HG03521 (cell line): ENCODE measurements around the gene IL26.
"Not testable (repeated sequence)": the region's sequence is repeated elsewhere in the genome, so short reads cannot be mapped to it uniquely, and the experiment has no call there.

Experiments
- ATAC-seq: cut with Tn5 transposase; IDR thresholded peaks from one replicate; pipeline ENCODE4 v1.9.1; 2021; ENCODE audit warnings: mild to moderate bottlenecking, moderate library complexity; ENCODE audit not compliant: unreplicated experiment

The IL26 gene

GRCh38 chr12:68203460-68203875 is 22.1 kb downstream of the IL26 start:
- no peak for ATAC-seq

DNA sequence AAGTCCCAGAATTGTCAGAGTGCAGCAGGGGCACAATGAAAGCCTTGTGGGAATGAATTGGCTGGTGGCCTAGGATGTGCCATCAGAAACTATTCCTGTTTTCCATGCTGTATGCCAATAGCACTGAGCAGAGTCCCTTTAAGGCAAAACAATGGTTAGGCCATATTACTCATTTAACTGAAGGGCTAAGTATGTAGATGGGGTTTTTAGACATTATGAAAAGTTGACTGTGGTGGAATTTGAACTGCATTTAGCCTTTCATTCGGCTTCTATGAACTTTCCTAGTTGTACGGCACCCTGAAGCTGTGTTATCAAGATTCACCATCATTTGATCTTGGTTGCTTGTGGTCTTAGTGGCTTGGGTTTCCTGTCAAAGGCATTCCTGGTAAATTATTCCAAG is 24.8 kb downstream of the IL26 start:
- ATAC-seq: no peak

DNA sequence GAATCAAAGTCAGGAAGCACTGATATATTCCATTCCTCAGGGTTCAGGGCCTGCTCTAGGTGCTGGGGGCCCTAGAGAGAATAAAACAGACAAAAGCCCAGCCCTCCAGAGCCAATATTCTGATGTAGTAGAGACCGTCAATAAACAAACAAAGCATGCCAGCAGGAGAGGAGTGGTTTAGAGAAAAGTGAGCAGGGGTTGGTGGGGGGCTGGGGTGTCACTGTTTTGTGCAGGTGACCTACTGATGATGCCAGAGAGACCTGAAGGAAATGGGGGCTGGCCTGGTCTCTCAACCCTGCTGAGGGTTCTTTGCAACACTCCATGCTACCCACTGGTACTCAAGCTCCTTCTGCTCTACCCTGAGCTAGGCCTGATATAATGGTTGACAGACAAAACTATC is 26.5 kb downstream of the IL26 start:
- no peak for ATAC-seq

- no peak for ATAC-seq
Measured at GRCh38 chr12:68198507-68199086, 27.0 kb downstream of the IL26 start.

- ATAC-seq: no peak
Measured at GRCh38 chr12:68190301-68190700, 35.3 kb downstream of the IL26 start.

DNA sequence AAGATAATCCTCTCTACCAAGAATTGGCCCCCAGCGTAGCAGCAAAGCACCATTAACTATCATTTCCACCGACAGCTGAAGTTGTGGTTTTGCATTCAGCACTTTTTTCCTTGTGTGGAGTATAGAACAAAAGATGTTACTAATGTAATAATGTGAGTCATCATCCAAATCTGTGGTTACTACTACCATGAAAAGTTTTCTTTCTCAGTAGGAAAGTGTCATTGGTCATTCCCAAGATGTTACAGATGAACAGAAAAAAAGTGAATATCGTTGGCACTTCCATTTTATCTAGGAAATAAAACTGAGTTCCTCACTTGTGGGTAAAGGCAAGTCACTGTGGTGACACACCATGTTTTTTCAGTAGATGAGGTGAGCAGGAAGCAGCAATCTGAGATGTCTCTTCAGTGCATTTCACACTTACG is 35.8 kb downstream of the IL26 start:
- ATAC-seq: no peak

DNA sequence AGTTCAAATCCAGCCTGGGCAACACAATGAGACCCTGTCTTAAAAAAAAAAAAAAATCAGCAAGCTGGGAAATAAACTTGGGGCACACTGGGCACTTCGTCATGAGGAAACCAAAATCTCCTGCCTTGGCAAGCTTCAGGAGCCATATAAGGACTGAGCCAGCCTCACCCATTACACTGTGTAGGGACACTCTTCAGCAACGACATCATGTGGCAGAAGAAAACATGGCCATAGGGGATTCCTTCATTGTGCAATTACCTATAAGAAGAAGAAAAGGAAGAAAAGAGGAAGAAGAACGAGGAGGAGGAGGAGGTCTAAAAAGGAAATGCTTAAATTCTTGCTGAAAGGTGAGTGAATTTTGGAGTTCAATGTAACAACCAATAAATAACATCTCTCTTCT is 40.0 kb downstream of the IL26 start:
- ATAC-seq: no peak

GRCh38 chr12:68180792-68181744 is 44.5 kb downstream of the IL26 start:
- ATAC-seq: no peak

GRCh38 chr12:68178774-68179439 is 46.7 kb downstream of the IL26 start:
- ATAC-seq: no peak

DNA sequence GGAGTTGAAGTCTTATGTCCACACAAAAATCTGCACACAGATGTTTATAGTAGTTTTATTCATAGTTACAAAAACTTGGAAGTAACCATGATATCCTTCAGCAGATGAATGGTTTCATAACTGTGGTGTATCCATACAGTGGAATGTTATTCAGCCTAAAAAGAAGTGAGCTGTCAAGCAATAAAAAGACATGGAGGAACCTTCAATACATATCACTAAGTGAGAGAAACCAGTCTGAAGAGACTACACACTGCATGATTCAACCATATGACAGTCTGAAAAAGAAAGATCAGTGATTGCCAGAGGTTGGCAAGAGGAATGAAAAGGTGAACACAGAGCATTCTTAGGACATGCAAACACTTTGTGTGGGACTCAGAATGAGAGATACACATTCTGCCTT is 47.4 kb downstream of the IL26 start:
- ATAC-seq: no peak

GRCh38 chr12:68177562-68177961 is 48.0 kb downstream of the IL26 start:
- no peak for ATAC-seq

GRCh38 chr12:68176257-68176656 is 49.4 kb downstream of the IL26 start:
- no peak for ATAC-seq

GRCh38 chr12:68175557-68176061 is 50.0 kb downstream of the IL26 start:
- peak; percentile 76 for ATAC-seq

DNA sequence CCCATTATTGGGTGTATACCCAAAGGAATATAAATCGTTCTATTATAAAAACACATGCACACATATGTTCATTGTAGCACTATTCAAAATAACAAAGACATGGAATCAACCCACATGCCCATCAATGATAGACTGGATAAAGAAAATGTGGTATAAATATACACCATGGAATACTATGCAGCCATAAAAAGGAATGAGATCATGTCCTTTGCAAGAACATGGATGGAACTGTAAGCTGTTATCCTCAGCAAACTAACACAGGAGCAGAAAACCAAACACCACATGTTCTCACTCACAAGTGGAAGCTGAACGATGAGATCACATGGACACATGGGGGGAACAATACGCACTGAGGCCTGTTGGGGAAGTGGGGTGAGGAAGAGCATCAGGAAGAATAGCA is 50.8 kb downstream of the IL26 start:
- not testable (repeated sequence) for ATAC-seq

- no peak for ATAC-seq
Measured at GRCh38 chr12:68173792-68174191, 51.8 kb downstream of the IL26 start.

DNA sequence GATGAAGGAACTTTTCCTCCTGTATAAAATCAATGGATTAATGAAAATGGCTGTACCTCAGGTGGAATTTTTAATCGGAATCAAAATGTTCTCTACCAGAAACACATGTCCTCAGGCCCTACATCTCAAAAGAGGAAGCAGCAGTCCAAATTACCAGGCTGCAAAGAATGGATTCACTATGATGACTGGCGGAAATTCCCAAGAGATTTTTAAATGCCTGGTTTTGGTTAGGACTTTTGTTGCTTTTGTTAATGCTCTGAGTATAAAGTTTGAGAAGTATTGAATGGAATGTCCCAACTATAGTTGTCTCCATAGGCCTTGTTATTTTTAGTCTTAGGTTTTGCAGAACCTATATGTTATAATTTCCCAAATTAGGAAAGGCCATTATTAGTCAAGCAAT is 54.9 kb downstream of the IL26 start:
- no peak for ATAC-seq

DNA sequence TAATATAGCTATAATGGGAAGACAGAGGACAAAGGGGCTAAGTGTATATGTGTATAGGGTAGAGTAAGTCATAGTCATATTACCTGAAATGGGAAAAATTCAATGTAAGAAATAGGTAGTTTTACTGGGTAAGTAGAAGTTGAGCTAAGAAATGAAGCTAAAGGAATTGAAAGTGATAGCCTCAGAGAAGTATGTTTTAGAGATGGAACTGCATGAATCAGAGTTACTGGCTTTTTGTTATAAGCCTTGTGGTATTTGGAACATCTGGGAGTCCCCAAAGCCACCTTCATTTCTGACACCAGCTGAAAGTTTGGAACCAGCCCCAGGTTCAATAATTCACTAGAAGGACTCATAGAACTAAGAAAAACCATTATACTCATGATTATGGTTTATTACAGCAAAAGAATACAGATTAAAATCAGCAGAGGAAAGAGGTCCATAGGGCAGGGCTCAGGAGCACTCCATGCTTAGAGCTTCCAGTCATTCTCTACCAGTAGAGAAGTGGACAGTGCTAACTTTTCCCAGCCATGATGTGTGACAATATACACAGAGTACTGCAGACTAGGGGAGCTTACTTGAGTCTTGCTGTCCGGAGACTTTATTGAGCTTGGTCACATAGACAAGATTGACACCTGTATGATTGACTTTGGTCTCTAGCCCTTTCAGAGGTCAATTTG is 56.3 kb downstream of the IL26 start:
- no peak for ATAC-seq

DNA sequence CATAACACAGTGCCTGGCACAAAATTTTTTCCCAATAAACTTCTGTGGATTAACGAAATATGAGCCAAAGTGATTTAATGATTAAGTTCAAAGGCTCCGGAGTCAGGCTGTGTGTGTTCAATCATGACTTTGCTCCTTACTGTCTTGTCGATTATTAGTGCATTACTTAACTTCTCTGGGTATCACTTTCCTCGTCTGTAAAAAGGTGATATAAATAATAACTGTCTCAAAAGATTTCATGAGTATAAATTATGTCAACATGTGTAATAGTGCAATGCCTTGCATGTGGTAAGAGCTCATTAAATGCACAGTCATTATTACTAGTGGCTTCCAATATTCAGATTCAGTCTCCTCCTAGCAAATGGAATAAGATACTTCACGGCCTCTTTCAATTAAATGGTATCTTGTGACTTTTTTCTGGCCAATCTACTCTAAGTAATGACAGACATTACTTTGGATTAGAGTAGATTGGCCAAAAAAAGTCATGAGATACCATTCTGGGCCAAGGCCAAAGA is 59.2 kb downstream of the IL26 start:
- no peak for ATAC-seq

DNA sequence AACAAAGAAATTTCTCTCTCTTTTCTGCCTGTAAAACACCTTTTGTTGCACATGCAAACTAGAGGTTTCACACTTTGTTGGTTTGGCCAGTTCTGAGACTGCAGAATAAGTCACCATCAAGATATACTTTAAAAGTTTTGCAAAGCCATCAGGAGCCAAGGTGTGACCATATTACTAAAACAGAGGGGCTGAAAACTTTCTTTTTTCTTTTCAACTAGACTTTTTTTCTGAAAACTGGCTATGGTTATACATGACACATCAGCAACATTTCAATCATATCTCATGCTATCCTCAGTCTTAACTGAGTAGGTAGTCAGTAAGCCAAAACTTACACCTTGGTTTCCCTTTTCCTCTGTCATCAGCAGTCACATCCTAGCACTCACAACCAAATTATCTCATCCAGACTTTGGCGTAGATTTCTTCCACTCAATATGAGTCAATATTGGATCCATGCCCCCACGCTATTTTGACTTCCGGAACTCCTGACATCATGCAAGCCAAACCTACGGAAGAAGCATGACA is 62.0 kb downstream of the IL26 start:
- ATAC-seq: peak; percentile 56

DNA sequence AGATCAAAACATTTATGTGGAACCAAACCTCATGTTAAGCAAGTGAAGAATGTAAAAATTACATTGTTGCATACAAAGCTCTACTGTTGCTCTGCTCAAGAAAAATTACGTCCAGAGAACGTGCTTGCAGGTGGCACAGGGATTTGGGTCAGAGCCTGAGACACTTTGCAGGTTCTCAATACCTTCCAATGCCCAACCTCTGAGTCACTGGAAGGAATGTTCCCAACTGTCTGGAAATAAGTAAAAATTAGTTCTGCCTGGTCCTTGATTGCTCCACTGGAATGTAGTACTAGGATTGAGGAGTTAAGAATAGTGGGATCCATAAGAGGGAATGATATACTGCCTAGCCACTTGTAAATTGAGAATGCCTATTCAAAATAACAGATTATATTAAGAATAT is 63.2 kb downstream of the IL26 start:
- no peak for ATAC-seq
